Keratinocyte (primary cell): ENCODE measurements around the gene CYSTM1.
A peak's percentile ranks its signal among the peaks of the same experiment; 100 is the strongest.

Experiments
- CTCF ChIP-seq, 3 experiments: IDR thresholded peaks in 1 of 3; conservative IDR thresholded peaks in 1 of 3; optimal IDR thresholded peaks in 1 of 3; 2 replicates in 2 of 3; 3 replicates in 1 of 3; pipeline versions ENCODE3 to v1.5.1; 2011; ENCODE audit warnings: low read length in 3 of 3, mild to moderate bottlenecking in 3 of 3, moderate library complexity in 2 of 3, control low read depth in 1 of 3, inconsistent platforms in 1 of 3; ENCODE audit not compliant: insufficient read depth in 2 of 3; ENCODE audit errors: extremely low read depth in 1 of 3
- EZH2 ChIP-seq: IDR thresholded peaks from one replicate; pipeline ENCODE4 v1.6.1; 2012; ENCODE audit warnings: inconsistent platforms, mild to moderate bottlenecking, low read length, moderate library complexity

DNA sequence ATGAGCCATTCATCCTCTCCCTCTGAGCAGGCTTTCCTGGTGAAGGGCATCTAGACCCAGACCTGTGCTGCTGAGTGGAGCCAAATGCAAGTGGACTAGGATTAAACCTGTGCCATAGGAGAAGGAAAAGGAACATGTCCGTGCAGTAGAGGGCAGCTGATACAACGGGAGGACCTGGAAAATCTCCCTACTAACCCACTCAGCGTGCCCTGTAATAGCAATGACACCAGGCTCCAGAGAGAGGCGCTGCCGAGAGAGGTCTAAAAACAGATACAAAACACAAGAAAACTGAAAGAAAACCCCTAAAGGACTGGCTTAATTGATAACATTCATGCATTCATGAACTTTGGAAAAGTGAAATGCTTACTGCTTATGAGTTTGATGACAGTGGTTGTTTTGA, 67.1 kb downstream of the CYSTM1 start:
- TF ChIP-seq CTCF (optimal IDR thresholded peaks at IDR 0.05 in 1 of 3, IDR thresholded peaks at IDR 0.05 in 1 of 3, conservative IDR thresholded peaks at IDR 0.05 in 1 of 3; ENCODE audit: extremely low read depth in 1 of 3, insufficient read depth in 2 of 3, low read length in 3 of 3) (peak in 1 of 3 experiments; percentile 22), EZH2 (no peak)
